Progenitor cell of endocrine pancreas (in vitro differentiated cells): ENCODE data around the gene COL1A2. TPM values are rescaled to one million over a fixed set of nuclear protein-coding genes. Genes with fewer than 3 reads are reported as not detected.

Experiments
- DNase-seq: peaks from one replicate; pipeline ENCODE4 v3.0.0; 2021; ENCODE audit warnings: low spot score; ENCODE audit not compliant: unreplicated experiment
- H3K27ac Mint-ChIP-seq: 2 replicates; pipeline ENCODE4 v1.8.0; 2021; ENCODE audit warnings: mild to moderate bottlenecking, moderate library complexity, mixed read lengths
- H3K27me3 Mint-ChIP-seq: 2 replicates; pipeline ENCODE4 v1.8.0; 2021; ENCODE audit warnings: mixed read lengths
- H3K36me3 Mint-ChIP-seq: 2 replicates; pipeline ENCODE4 v1.8.0; 2022; ENCODE audit warnings: mixed read lengths; ENCODE audit not compliant: insufficient read depth
- H3K4me1 Mint-ChIP-seq: 2 replicates; pipeline ENCODE4 v1.8.0; 2021; ENCODE audit warnings: low read depth, mixed read lengths
- H3K4me3 Mint-ChIP-seq: 2 replicates; pipeline ENCODE4 v1.8.0; 2021; ENCODE audit warnings: low read depth, mild to moderate bottlenecking, moderate library complexity, mixed read lengths
- H3K9me3 Mint-ChIP-seq: 2 replicates; pipeline ENCODE4 v1.8.0; 2021; ENCODE audit warnings: low read depth, mixed read lengths
- total RNA-seq: library from RNA; stranded (reverse); gene quantifications from 2 replicates; pipeline ENCODE4 v1.2.1, GENCODE V29; 2021
- TF ChIP-seq, protein P1 (sequence below): fragments of 200-600 bp; sonication (generic); IDR thresholded peaks from one replicate; pipeline ENCODE4 v1.5.0; 2021; ENCODE audit warnings: antibody characterized with exemption, mild to moderate bottlenecking; ENCODE audit not compliant: unreplicated experiment

Gene COL1A2
- total RNA-seq, 1 donor from 2014 or later, result 14.8 TPM

DNA sequence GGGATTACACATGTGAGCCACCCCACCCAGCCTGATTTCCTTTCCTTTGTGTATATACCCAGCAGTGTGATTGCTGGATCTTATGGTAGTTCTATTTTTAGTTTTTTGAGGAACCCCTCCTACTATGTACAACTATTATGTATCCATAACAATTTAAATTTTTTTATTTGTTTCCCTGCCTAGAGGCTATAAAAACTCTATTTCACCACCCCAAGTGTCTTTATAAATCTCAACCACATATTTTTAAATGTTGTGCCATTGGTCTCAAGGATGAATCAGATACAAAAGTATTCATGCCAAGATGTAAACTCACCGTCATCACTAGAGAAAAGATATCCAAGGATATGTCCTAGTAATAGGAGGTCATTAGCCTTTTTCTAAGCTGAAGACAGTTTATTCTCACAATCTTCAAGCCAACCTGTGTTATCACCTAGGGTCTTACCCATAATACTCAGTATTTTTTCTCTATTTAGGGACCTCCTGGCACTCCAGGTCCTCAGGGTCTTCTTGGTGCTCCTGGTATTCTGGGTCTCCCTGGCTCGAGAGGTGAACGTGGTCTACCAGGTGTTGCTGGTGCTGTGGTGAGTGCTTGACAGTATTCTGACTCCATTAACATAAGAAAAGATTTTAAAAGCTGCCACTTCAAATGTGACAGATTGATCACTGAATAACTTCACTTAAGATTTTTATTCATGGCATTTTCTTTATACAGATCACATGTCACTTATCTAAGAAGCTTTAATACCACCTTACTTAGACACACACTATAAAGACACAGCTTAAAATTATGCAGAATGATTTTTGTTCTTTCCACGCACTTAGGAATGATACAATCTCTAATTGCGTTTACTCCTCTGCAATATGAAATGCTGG lies 29.4 kb downstream of the COL1A2 start:
- DNase-seq, result no peak
- Mint-ChIP-seq H3K36me3 (peaks cover 4% of the 10 kb centered on the region), H3K9me3 (no peaks in the 10 kb centered on the region), H3K4me3 (no peak overlapping the region), H3K27me3 (no peaks in the 10 kb centered on the region), H3K27ac (no peak overlapping the region), H3K4me1 (peaks cover 2% of the 10 kb centered on the region)
- TF ChIP-seq, protein P1, sequence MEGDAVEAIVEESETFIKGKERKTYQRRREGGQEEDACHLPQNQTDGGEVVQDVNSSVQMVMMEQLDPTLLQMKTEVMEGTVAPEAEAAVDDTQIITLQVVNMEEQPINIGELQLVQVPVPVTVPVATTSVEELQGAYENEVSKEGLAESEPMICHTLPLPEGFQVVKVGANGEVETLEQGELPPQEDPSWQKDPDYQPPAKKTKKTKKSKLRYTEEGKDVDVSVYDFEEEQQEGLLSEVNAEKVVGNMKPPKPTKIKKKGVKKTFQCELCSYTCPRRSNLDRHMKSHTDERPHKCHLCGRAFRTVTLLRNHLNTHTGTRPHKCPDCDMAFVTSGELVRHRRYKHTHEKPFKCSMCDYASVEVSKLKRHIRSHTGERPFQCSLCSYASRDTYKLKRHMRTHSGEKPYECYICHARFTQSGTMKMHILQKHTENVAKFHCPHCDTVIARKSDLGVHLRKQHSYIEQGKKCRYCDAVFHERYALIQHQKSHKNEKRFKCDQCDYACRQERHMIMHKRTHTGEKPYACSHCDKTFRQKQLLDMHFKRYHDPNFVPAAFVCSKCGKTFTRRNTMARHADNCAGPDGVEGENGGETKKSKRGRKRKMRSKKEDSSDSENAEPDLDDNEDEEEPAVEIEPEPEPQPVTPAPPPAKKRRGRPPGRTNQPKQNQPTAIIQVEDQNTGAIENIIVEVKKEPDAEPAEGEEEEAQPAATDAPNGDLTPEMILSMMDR, result no peak

DNA sequence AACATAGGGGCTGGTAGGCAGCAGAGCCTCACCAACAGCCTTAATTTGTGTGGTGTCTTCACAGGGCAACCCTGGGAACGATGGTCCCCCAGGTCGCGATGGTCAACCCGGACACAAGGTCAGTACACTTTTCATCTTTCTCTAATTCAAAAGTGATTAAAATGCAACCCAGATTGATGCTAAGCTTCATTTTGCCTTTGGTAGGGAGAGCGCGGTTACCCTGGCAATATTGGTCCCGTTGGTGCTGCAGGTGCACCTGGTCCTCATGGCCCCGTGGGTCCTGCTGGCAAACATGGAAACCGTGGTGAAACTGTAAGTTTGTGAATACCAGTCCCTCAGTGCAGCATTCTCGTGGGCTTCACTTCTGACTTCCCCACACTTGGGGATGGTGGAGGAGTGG lies 30.9 kb downstream of the COL1A2 start:
- H3K36me3 Mint-ChIP-seq, result peaks cover 4% of the 10 kb centered on the region
- H3K27me3 Mint-ChIP-seq, result no peaks in the 10 kb centered on the region
- TF ChIP-seq, protein P1, result no peak
- H3K9me3 Mint-ChIP-seq, result no peaks in the 10 kb centered on the region
- no peak overlapping the region for H3K4me3 Mint-ChIP-seq
- no peak for DNase-seq
- H3K4me1 Mint-ChIP-seq, result no peaks in the 10 kb centered on the region
- H3K27ac Mint-ChIP-seq, result no peak overlapping the region

DNA sequence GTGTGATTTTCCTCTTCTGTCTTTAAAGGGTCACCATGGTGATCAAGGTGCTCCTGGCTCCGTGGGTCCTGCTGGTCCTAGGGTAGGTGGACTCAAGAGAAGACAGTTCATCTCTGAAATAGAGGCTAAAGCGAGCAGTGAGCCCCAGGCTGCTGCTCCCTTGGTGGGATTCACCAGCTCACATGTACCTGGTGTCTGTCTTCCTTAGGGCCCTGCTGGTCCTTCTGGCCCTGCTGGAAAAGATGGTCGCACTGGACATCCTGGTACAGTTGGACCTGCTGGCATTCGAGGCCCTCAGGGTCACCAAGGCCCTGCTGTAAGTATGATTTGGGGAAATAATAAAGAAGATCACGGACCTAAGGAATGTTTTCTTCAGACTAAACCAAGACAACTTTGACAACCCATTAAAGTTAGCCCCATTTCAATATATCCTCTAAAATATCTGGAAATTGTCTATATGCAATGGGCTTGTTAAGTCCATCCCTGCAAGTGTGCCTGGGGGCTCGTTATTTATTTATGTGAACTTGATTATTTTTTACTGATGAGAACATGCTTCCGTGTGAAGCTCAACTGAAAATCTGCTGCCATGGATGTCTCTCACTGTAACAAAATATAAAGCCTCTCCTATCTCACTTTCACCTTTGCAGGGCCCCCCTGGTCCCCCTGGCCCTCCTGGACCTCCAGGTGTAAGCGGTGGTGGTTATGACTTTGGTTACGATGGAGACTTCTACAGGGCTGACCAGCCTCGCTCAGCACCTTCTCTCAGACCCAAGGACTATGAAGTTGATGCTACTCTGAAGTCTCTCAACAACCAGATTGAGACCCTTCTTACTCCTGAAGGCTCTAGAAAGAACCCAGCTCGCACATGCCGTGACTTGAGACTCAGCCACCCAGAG lies 32.5 kb downstream of the COL1A2 start:
- Mint-ChIP-seq H3K27ac (no peak overlapping the region), H3K9me3 (no peaks in the 10 kb centered on the region), H3K4me1 (no peaks in the 10 kb centered on the region), H3K27me3 (no peaks in the 10 kb centered on the region), H3K36me3 (peaks cover 4% of the 10 kb centered on the region), H3K4me3 (no peak overlapping the region)
- TF ChIP-seq, protein P1, result no peak
- DNase-seq, result no peak

DNA sequence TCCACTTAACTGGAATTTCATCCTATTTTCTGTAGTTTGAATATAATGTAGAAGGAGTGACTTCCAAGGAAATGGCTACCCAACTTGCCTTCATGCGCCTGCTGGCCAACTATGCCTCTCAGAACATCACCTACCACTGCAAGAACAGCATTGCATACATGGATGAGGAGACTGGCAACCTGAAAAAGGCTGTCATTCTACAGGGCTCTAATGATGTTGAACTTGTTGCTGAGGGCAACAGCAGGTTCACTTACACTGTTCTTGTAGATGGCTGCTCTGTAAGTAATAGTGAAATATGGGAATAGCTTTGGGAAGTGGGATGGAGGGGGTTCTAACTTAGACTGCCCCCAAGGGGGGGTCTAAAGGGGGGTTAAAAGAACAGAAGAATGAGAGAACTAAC lies 34.5 kb downstream of the COL1A2 start:
- Mint-ChIP-seq H3K36me3 (peaks cover 4% of the 10 kb centered on the region), H3K27ac (no peak overlapping the region), H3K27me3 (no peaks in the 10 kb centered on the region), H3K4me3 (no peak overlapping the region), H3K9me3 (no peaks in the 10 kb centered on the region), H3K4me1 (peaks cover 4% of the 10 kb centered on the region)
- TF ChIP-seq, protein P1, result no peak
- DNase-seq, result no peak

DNA sequence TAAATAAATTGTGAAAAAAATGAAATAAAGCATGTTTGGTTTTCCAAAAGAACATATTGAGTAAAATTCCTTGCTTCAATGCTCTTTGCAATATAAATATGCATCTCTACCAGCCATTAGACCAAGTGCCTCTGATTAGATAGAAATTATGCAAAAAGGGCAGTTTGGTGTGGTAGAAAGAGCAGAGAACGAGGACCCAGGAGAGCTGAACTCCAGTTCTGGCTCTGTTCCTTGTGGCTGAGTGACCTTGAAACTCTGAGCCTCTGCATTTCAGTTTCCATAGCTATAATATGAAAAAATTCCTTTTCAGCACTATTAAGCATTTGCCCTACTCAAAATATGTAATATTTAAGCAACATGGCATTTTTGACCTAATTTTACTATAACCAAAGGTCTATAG lies 36.5 kb downstream of the COL1A2 start:
- Mint-ChIP-seq H3K4me3 (no peak overlapping the region), H3K36me3 (peaks cover 3% of the 10 kb centered on the region), H3K27ac (no peak overlapping the region), H3K27me3 (no peaks in the 10 kb centered on the region), H3K9me3 (no peaks in the 10 kb centered on the region), H3K4me1 (peaks cover 4% of the 10 kb centered on the region)
- TF ChIP-seq, protein P1, result no peak
- DNase-seq, result no peak
